Measurements from ENCODE around the gene CD22. TPM values are rescaled to one million over a fixed set of nuclear protein-coding genes. Genes with fewer than 3 reads are reported as not detected.

The CD22 gene
- total and polyA plus RNA-seq, 2 of the 8 experiments (the other 6 are each of a cell fraction or from before 2014, with no cell fraction given) = 0.06 to 0.60 TPM

GRCh38 chr19:35352448-35353304, 23.7 kb downstream of the CD22 start (continued):
- TF ChIP-seq TEAD4 (IDR thresholded peaks at IDR 0.05; ENCODE audit: low read depth, low read length) (0 out of 2 replicates have a peak, but pooled peaks have one; percentile 12), YY1 (IDR thresholded peaks at IDR 0.05; ENCODE audit: low read depth, low read length) (no peak), SIRT6 (IDR thresholded peaks at IDR 0.05; ENCODE audit: low read length) (no peak), KDM4A (IDR thresholded peaks at IDR 0.05; ENCODE audit: low read depth, low read length, severe bottlenecking) (no peak), CBX5 (IDR thresholded peaks at IDR 0.05; ENCODE audit: low read depth, low read length) (no peak), RAD21 (IDR thresholded peaks at IDR 0.05 in 1 of 2, conservative IDR thresholded peaks at IDR 0.05 in 1 of 2; ENCODE audit: low read depth in 2 of 2, low read length in 2 of 2) (peak; percentile 92 to 95), TAF7 (optimal IDR thresholded peaks at IDR 0.05; ENCODE audit: borderline replicate concordance, low read depth, low read length) (no peak), JUND (IDR thresholded peaks at IDR 0.05; ENCODE audit: low read length) (no peak), HDAC2 (IDR thresholded peaks at IDR 0.05; ENCODE audit: borderline replicate concordance in 1 of 2, low read depth in 2 of 2, low read length in 2 of 2) (no peak), SAP30 (IDR thresholded peaks at IDR 0.05; ENCODE audit: insufficient read depth, insufficient replicate concordance, low read length) (no peak), POU5F1 (IDR thresholded peaks at IDR 0.05; ENCODE audit: low read depth, low read length) (no peak), NANOG (IDR thresholded peaks at IDR 0.05; ENCODE audit: insufficient read depth, low read depth, low read length, poor library complexity, severe bottlenecking) (no peak), GABPA (IDR thresholded peaks at IDR 0.05; ENCODE audit: borderline replicate concordance, insufficient read depth, low read length) (no peak; the same call in 1 of the 2 replicates)

Measured in H1 (cell line).